Tibial artery (tissue), 4 donors: ENCODE measurements around the gene SPRED2.
"Not testable (repeated sequence)": the region's sequence is repeated elsewhere in the genome, so short reads cannot be mapped to it uniquely, and the experiment has no call there.

Experiments
- DNase-seq, 2 donors: peaks; one replicate each; pipeline ENCODE4 v3.0.0-alpha.2; 2019
- H3K27ac ChIP-seq, 2 donors: fragments of 200-600 bp; sonication (generic) in 1 of 2; 1 replicate in 1 of 2; 2 replicates in 1 of 2; pipeline ENCODE4 v1.5.1; 2018 to 2019; ENCODE audit warnings: mild to moderate bottlenecking in 1 of 2
- H3K27me3 ChIP-seq, 2 donors: fragments of 200-600 bp; sonication (generic) in 1 of 2; one replicate each; pipeline versions ENCODE4 v1.5.1 to v1.6.0; 2016 to 2019
- H3K36me3 ChIP-seq, 3 donors: fragments of 200-600 bp; sonication (generic) in 2 of 3; one replicate each; pipeline ENCODE4 v1.5.1; 2016 to 2019; ENCODE audit warnings: mild to moderate bottlenecking in 2 of 3
- H3K4me1 ChIP-seq, 4 donors: fragments of 200-600 bp; sonication (generic) in 2 of 4; 1 replicate in 3 of 4; 2 replicates in 1 of 4; pipeline ENCODE4 v1.5.1; 2016 to 2019
- H3K4me3 ChIP-seq, 2 donors: fragments of 200-600 bp; sonication (generic) in 1 of 2; 1 replicate in 1 of 2; 2 replicates in 1 of 2; pipeline ENCODE4 v1.5.1; 2018 to 2019; ENCODE audit warnings: mild to moderate bottlenecking in 2 of 2
- H3K9me3 ChIP-seq, 3 donors: fragments of 200-600 bp; sonication (generic) in 1 of 3; one replicate each; pipeline ENCODE4 v1.5.1; 2016 to 2019
- intact Hi-C: fragments of 100-400 bp; cut with DNase I; formaldehyde crosslinking; loops from one replicate; pipeline ENCODE4 v1.15.0; 2023; ENCODE audit warnings: low total_unique reads
- TF ChIP-seq, protein P1 (sequence below), 2 experiments: fragments of 200-600 bp in 1 of 2; fragments of 450-650 bp in 1 of 2; IDR thresholded peaks; one replicate each; pipeline ENCODE4 v1.5.1; 2017 to 2019; ENCODE audit warnings: antibody characterized with exemption in 2 of 2, mild to moderate bottlenecking in 1 of 2, moderate library complexity in 1 of 2

SPRED2 gene

DNA sequence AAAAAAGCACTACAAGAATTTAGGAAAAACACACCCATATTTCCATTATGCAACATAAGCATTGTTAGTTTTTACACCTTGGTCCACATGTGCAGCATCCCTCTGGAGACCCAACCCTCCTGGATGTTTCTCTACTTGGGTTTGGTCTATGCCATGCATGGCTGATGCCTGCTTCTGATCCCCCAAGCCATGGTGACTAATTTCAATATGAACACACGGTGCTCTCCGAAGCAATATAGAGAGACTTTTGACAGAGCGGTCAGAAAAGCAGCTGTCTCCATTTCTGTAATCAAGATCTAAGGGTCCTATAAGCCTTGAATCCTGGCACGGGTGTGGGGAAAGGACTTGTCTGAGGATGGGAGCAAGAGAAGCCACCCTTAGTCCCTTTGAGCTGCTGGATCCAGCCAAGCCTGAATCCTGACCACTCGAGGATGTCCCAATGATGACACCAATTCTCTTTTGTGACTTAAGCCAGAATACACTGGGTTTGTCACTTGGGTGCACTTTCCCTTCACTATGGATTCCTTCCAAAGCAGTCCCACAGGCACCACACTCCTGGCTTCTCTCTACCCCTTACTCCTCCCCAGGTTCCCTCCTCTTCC, 113.2 kb downstream of the SPRED2 start:
- no peak overlapping the region for H3K4me3 ChIP-seq
- TF ChIP-seq, protein P1, sequence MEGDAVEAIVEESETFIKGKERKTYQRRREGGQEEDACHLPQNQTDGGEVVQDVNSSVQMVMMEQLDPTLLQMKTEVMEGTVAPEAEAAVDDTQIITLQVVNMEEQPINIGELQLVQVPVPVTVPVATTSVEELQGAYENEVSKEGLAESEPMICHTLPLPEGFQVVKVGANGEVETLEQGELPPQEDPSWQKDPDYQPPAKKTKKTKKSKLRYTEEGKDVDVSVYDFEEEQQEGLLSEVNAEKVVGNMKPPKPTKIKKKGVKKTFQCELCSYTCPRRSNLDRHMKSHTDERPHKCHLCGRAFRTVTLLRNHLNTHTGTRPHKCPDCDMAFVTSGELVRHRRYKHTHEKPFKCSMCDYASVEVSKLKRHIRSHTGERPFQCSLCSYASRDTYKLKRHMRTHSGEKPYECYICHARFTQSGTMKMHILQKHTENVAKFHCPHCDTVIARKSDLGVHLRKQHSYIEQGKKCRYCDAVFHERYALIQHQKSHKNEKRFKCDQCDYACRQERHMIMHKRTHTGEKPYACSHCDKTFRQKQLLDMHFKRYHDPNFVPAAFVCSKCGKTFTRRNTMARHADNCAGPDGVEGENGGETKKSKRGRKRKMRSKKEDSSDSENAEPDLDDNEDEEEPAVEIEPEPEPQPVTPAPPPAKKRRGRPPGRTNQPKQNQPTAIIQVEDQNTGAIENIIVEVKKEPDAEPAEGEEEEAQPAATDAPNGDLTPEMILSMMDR (IDR thresholded peaks at IDR 0.05), result no peak
- peaks cover 0 to 20% (median 11%) of the 10 kb centered on the region in 4 donors for H3K4me1 ChIP-seq
- no peaks in the 10 kb centered on the region for H3K27me3 ChIP-seq
- peaks cover 0 to 9% (median 5%) of the 10 kb centered on the region in 3 donors for H3K36me3 ChIP-seq
- no peak overlapping the region for H3K27ac ChIP-seq
- no peaks in the 10 kb centered on the region for H3K9me3 ChIP-seq
- intact Hi-C loops, result no loop called here
- DNase-seq, result no peak

DNA sequence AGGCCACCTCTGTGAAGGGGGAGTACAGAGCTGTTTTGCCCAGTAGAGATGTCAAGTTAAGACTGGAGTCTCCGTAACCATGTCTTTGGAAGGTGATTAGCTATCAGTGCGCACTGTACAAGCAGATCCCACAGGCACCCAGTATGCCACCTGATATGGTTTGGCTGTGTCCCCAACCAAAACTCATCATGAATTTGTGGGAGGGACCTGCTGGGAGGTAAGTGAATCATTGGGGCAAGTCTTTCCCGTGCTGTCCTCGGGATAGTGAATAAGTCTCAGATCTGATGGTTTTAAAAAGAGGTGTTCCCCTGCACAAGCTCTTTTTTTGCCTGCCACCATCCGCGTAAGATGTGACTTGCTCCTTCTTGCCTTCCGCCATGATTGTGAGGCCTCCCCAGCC, 114.6 kb downstream of the SPRED2 start:
- peaks cover 12 to 22% (median 18%) of the 10 kb centered on the region in 3 donors for H3K36me3 ChIP-seq
- H3K27me3 ChIP-seq, result no peaks in the 10 kb centered on the region
- DNase-seq, result no peak
- TF ChIP-seq, protein P1 (IDR thresholded peaks at IDR 0.05), result no peak
- H3K9me3 ChIP-seq, result no peaks in the 10 kb centered on the region
- peaks cover 0 to 20% (median 11%) of the 10 kb centered on the region in 4 donors for H3K4me1 ChIP-seq
- no peak overlapping the region for H3K4me3 ChIP-seq
- intact Hi-C loops, result no loop called here
- H3K27ac ChIP-seq, result no peak overlapping the region

DNA sequence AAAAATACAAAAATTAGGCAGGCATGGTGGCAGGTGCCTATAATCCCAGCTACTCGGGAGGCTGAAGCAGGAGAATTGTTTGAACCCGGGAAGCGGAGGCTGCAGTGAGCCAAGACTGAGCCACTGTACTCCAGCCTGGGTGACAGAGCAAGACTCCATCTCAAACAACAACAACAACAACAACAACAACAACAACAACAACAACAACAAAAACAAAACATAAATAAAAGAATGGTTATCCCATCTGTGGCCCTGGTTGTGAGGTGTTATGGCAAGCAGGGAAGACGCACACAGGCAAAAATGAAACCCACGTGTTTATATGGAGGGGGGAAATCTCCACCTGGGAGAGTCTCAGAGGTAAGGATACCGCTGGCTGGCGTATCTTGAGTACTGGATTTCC, 115.0 kb downstream of the SPRED2 start:
- peaks cover 0 to 20% (median 11%) of the 10 kb centered on the region in 4 donors for H3K4me1 ChIP-seq
- H3K9me3 ChIP-seq, H3K27me3 ChIP-seq, DNase-seq, H3K4me3 ChIP-seq, H3K27ac ChIP-seq, intact Hi-C loops: not testable (repeated sequence)
- peaks cover 17 to 27% (median 22%) of the 10 kb centered on the region in 3 donors for H3K36me3 ChIP-seq

DNA sequence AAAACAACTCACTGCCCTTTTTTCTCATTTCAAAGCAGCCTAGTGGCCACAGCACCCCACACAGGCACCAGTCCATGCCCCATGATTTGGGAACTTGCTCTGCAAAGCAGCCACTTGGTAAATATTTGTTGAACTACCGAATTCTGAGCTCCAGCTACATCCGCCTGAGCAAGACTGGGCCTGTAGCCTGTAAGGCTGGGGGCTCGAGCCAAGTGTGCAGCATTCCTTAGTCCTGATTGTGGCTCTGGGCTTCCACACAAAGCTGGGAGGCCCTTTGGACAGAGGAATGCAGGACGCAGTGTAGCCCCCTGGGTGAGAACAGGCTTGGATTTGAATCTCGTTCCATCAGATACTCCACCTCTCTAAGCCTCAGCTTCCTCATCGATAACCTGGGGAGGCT, 116.3 kb downstream of the SPRED2 start:
- no peak overlapping the region for H3K4me3 ChIP-seq
- peak; percentile 51 to 85 for DNase-seq
- TF ChIP-seq, protein P1 (IDR thresholded peaks at IDR 0.05), result peak; percentile 6 to 14
- peak overlapping the region; percentile 49 to 67 for H3K27ac ChIP-seq
- peaks cover 0 to 20% (median 11%) of the 10 kb centered on the region in 4 donors for H3K4me1 ChIP-seq
- peaks cover 18 to 37% (median 32%) of the 10 kb centered on the region in 3 donors for H3K36me3 ChIP-seq
- intact Hi-C loops, result no loop called here
- H3K27me3 ChIP-seq, result no peaks in the 10 kb centered on the region
- H3K9me3 ChIP-seq, result no peaks in the 10 kb centered on the region

DNA sequence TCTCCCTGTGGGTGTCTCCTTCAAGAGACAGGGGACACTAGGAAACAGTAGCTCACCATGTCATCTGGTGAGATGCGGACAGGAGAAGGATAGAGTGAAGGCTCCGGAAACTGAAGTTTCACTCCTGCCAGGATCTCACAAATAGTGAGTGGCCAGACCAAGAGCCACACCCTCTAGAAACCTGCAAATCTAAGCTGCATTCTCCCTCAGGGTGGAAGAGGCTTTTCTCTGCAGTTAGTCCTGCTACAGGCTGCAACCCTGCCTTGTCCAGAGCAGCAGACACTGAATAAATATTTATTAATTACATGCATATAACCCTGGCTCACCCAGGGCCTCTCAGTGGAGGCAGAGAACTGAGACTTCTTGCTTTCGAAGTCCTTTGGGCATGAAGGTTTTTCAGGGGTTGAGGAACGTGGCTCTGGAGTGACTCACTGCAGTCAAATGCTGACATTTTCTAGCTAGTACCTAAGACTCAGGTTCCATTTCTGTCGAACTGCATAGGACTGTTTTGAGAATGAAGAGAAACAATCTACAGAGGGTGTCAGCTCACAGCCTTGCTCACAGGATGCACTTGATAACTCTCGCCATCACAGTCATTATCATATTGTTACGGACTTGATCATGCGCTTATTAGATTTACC, 117.5 kb downstream of the SPRED2 start:
- H3K4me1 ChIP-seq, result peaks cover 0 to 20% (median 13%) of the 10 kb centered on the region in 4 donors
- peaks cover 18 to 32% (median 31%) of the 10 kb centered on the region in 3 donors for H3K36me3 ChIP-seq
- H3K9me3 ChIP-seq, result no peaks in the 10 kb centered on the region
- TF ChIP-seq, protein P1 (IDR thresholded peaks at IDR 0.05), result no peak
- no peak overlapping the region for H3K4me3 ChIP-seq
- intact Hi-C loops, result no loop called here
- peak overlapping the region in 1 of 2 donors; percentile 67 for H3K27ac ChIP-seq
- no peak for DNase-seq
- no peaks in the 10 kb centered on the region for H3K27me3 ChIP-seq

DNA sequence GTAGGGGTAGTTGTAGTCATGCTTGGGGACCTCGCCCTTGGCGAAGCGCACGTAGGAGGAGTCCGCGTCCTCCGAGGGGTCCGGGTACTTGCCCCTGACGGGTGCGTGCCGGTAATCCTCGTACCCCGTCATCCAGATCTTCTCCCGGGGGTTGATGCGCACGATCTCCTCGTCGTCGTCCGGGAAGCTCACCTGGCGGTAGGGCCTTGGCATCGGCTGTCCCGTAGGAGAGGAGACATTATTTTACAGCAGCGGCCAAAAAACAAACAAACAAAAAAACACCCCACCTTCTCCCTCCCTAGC, 118.5 kb downstream of the SPRED2 start:
- Histone ChIP-seq H3K27me3 (no peaks in the 10 kb centered on the region), H3K27ac (no peak overlapping the region), H3K4me1 (peaks cover 0 to 20% (median 14%) of the 10 kb centered on the region in 4 donors), H3K9me3 (no peaks in the 10 kb centered on the region), H3K4me3 (no peak overlapping the region), H3K36me3 (peaks cover 18 to 32% (median 31%) of the 10 kb centered on the region in 3 donors)
- intact Hi-C loops, result no loop called here
- DNase-seq, result no peak
- TF ChIP-seq, protein P1 (IDR thresholded peaks at IDR 0.05), result no peak
